Heart left ventricle (tissue), 13 donors: ENCODE data around the gene PYM1.

Experiments
- CTCF ChIP-seq, 12 donors: fragments of 200-600 bp; sonication (generic) in 4 of 12; IDR thresholded peaks; one replicate each; pipeline versions ENCODE4 v1.5.0 to v1.8.0; 2018 to 2022; ENCODE audit warnings: antibody characterized with exemption in 12 of 12, mild to moderate bottlenecking in 5 of 12
- POLR2A ChIP-seq, 2 donors: fragments of 450-650 bp; IDR thresholded peaks; one replicate each; pipeline ENCODE4 v1.6.1; 2017; ENCODE audit warnings: antibody characterized with exemption in 2 of 2, mild to moderate bottlenecking in 2 of 2, moderate library complexity in 2 of 2
- donor health status: ischemic (EF 13 %, LVEDD 7.1; RV severe dilation, severe dysfunction).
- donor health status: DM: no; HTN: yes; CAD: no.
- donor health status: DM: no; HTN: no; CAD: no.
- donor health status: ischemic (EF 25% LVEDD 6.9; RV normal size, moderate dysfunction).
- donor health status: ischemic (EF 25% LVEDD 5.7; RV mildly dilated, moderate dysfunction).
- donor health status: ischemic (EF 35%, LVEDD 5.7; RV mildly dilated, moderate dysfunction).
- donor health status: nonischemic (EF 11% LVEDD 7.7; RV severe dilation, severe dysfunction).
- donor health status: DM: yes; HTN: yes; CAD: no.
- donor health status: PGD.
- donor health status: ischemic (EF 29% LVEDD 5.4; RV normal size, mild dysfunction).
- donor health status: nonischemic (EF 23%, LVEDD 6.1; RV moderate dilation, normal function).

- TF ChIP-seq CTCF (IDR thresholded peaks at IDR 0.05): no peak
- no peak for TF ChIP-seq POLR2A (IDR thresholded peaks at IDR 0.05)
Observed at GRCh38 chr12:55877824-55878223, 49.9 kb downstream of the PYM1 start.
